ENCODE data around the gene SYT9. TPM values are rescaled to one million over a fixed set of nuclear protein-coding genes. Genes with fewer than 3 reads are reported as not detected.

SYT9 gene
- total and polyA plus RNA-seq, 4 donors: 0.01 to 0.12 TPM; not detected in 2

- H3K9ac ChIP-seq (ENCODE audit: insufficient read depth in 1 of 2, low read length in 2 of 2): no peak overlapping the region
- DNase-seq (no peak), ATAC-seq (ENCODE audit: insufficient read depth, low FRiP score) (no peak)
- H3K36me3 ChIP-seq (ENCODE audit: control insufficient read depth in 4 of 4, insufficient read depth in 4 of 4, low read length in 4 of 4): no peaks in the 10 kb centered on the region
- no peak overlapping the region for H3K4me3 ChIP-seq
- no peak overlapping the region for H3K27ac ChIP-seq (ENCODE audit: low read depth in 1 of 2, low read length in 1 of 2)
- no peaks in the 10 kb centered on the region for H3K27me3 ChIP-seq (ENCODE audit: control insufficient read depth in 3 of 3, insufficient read depth in 3 of 3, low read length in 2 of 3)
- H3K4me1 ChIP-seq (ENCODE audit: control insufficient read depth in 5 of 5, insufficient read depth in 5 of 5, low read length in 5 of 5): no peaks in the 10 kb centered on the region
- H3K9me3 ChIP-seq (ENCODE audit: control insufficient read depth in 4 of 4, insufficient read depth in 3 of 4, low read length in 3 of 4): no peaks in the 10 kb centered on the region
- no peak for TF ChIP-seq CTCF (IDR thresholded peaks at IDR 0.05; ENCODE audit: control extremely low read depth, extremely low read depth)
- 35 to 37% methylated on average over 2 of the region's 2 CpGs for WGBS, 2 donors
Observed at GRCh38 chr11:7262672-7263071, 11.0 kb downstream of the SYT9 start.

- no peak for DNase-seq
- Histone ChIP-seq H3K4me3 (no peak overlapping the region), H3K36me3 (ENCODE audit: control insufficient read depth in 4 of 4, insufficient read depth in 4 of 4, low read length in 4 of 4) (no peaks in the 10 kb centered on the region), H3K27ac (ENCODE audit: low read depth in 1 of 2, low read length in 1 of 2) (no peak overlapping the region), H3K4me1 (ENCODE audit: control insufficient read depth in 5 of 5, insufficient read depth in 5 of 5, low read length in 5 of 5) (no peaks in the 10 kb centered on the region), H3K9me3 (ENCODE audit: control insufficient read depth in 4 of 4, insufficient read depth in 3 of 4, low read length in 3 of 4) (no peaks in the 10 kb centered on the region), H3K27me3 (ENCODE audit: control insufficient read depth in 3 of 3, insufficient read depth in 3 of 3, low read length in 2 of 3) (no peaks in the 10 kb centered on the region), H3K9ac (ENCODE audit: insufficient read depth in 1 of 2, low read length in 2 of 2) (no peak overlapping the region)
- no peak for ATAC-seq (ENCODE audit: insufficient read depth, low FRiP score)
- no peak for TF ChIP-seq CTCF (IDR thresholded peaks at IDR 0.05; ENCODE audit: control extremely low read depth, extremely low read depth)
Observed at GRCh38 chr11:7263842-7264241, 12.1 kb downstream of the SYT9 start.

GRCh38 chr11:7268758-7269157 is 17.1 kb downstream of the SYT9 start:
- H3K27me3 ChIP-seq (ENCODE audit: control insufficient read depth in 3 of 3, insufficient read depth in 3 of 3, low read length in 2 of 3): no peaks in the 10 kb centered on the region
- H3K4me1 ChIP-seq (ENCODE audit: control insufficient read depth in 5 of 5, insufficient read depth in 5 of 5, low read length in 5 of 5): no peaks in the 10 kb centered on the region
- no peak for TF ChIP-seq CTCF (IDR thresholded peaks at IDR 0.05; ENCODE audit: control extremely low read depth, extremely low read depth)
- no peaks in the 10 kb centered on the region for H3K36me3 ChIP-seq (ENCODE audit: control insufficient read depth in 4 of 4, insufficient read depth in 4 of 4, low read length in 4 of 4)
- ATAC-seq (ENCODE audit: insufficient read depth, low FRiP score) (no peak), DNase-seq (no peak)
- H3K9ac ChIP-seq (ENCODE audit: insufficient read depth in 1 of 2, low read length in 2 of 2): no peak overlapping the region
- no peak overlapping the region for H3K27ac ChIP-seq (ENCODE audit: low read depth in 1 of 2, low read length in 1 of 2)
- no peak overlapping the region for H3K4me3 ChIP-seq
- WGBS, 2 donors: 49 to 66% methylated on average over 1 of the region's 1 CpG
- no peaks in the 10 kb centered on the region for H3K9me3 ChIP-seq (ENCODE audit: control insufficient read depth in 4 of 4, insufficient read depth in 3 of 4, low read length in 3 of 4)

GRCh38 chr11:7270233-7270865 is 18.6 kb downstream of the SYT9 start:
- ATAC-seq (ENCODE audit: insufficient read depth, low FRiP score) (no peak), DNase-seq (no peak)
- no peak for TF ChIP-seq CTCF (IDR thresholded peaks at IDR 0.05; ENCODE audit: control extremely low read depth, extremely low read depth)
- Histone ChIP-seq H3K36me3 (ENCODE audit: control insufficient read depth in 4 of 4, insufficient read depth in 4 of 4, low read length in 4 of 4) (no peaks in the 10 kb centered on the region), H3K27ac (ENCODE audit: low read depth in 1 of 2, low read length in 1 of 2) (no peak overlapping the region), H3K27me3 (ENCODE audit: control insufficient read depth in 3 of 3, insufficient read depth in 3 of 3, low read length in 2 of 3) (no peaks in the 10 kb centered on the region), H3K9ac (ENCODE audit: insufficient read depth in 1 of 2, low read length in 2 of 2) (no peak overlapping the region), H3K9me3 (ENCODE audit: control insufficient read depth in 4 of 4, insufficient read depth in 3 of 4, low read length in 3 of 4) (no peaks in the 10 kb centered on the region), H3K4me1 (ENCODE audit: control insufficient read depth in 5 of 5, insufficient read depth in 5 of 5, low read length in 5 of 5) (no peaks in the 10 kb centered on the region), H3K4me3 (no peak overlapping the region)
- whole genome bisulfite sequencing, 2 donors: 81 to 84% methylated on average over 3 of the region's 3 CpGs

All from lung (tissue), 12 donors.